Upper lobe of left lung (tissue), 4 donors: ENCODE measurements around the gene STON1.

Experiments used
- EP300 ChIP-seq, 4 donors: sonication (generic); formaldehyde crosslinking; IDR thresholded peaks; one replicate each; pipeline ENCODE4 v1.5.1; 2017; ENCODE audit warnings: antibody characterized with exemption in 4 of 4, control low read depth in 2 of 4
- POLR2A ChIP-seq, 4 donors: fragments of 450-650 bp; IDR thresholded peaks; one replicate each; pipeline ENCODE4 v1.5.1; 2016 to 2017; ENCODE audit warnings: antibody characterized with exemption in 4 of 4, mild to moderate bottlenecking in 2 of 4
- POLR2AphosphoS5 ChIP-seq, 2 donors: sonication (generic); formaldehyde crosslinking; IDR thresholded peaks; one replicate each; pipeline ENCODE4 v1.5.1; 2017; ENCODE audit warnings: antibody characterized with exemption in 2 of 2
- TF ChIP-seq, protein P1 (sequence below), 6 experiments: fragments of 450-650 bp in 4 of 6; fragments of 200-600 bp in 2 of 6; sonication (generic) in 2 of 6; IDR thresholded peaks; one replicate each; pipeline ENCODE4 v1.5.1; 2016 to 2019; ENCODE audit warnings: antibody characterized with exemption in 6 of 6

DNA sequence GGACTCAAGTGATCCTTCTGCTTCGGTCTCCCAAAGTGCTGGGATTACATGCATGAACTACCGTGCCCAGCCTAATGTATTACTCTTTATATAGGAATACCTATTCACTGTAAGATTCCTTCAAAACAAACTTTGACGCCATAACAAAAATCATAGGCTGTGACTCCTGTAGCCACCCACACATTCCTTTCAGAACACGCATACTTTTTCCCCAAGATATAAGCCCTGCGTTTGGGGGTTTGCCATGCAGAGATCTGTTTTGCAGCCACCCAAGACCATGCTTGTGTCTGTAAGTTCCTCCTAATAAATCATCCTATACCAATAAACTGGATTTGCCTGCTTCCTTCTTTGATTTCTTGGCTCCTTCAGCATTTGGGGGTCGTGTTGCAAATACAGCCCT, 46.0 kb upstream of the STON1 start:
- no peak for TF ChIP-seq POLR2AphosphoS5 (IDR thresholded peaks at IDR 0.05)
- TF ChIP-seq, protein P1, sequence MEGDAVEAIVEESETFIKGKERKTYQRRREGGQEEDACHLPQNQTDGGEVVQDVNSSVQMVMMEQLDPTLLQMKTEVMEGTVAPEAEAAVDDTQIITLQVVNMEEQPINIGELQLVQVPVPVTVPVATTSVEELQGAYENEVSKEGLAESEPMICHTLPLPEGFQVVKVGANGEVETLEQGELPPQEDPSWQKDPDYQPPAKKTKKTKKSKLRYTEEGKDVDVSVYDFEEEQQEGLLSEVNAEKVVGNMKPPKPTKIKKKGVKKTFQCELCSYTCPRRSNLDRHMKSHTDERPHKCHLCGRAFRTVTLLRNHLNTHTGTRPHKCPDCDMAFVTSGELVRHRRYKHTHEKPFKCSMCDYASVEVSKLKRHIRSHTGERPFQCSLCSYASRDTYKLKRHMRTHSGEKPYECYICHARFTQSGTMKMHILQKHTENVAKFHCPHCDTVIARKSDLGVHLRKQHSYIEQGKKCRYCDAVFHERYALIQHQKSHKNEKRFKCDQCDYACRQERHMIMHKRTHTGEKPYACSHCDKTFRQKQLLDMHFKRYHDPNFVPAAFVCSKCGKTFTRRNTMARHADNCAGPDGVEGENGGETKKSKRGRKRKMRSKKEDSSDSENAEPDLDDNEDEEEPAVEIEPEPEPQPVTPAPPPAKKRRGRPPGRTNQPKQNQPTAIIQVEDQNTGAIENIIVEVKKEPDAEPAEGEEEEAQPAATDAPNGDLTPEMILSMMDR (IDR thresholded peaks at IDR 0.05): no peak
- TF ChIP-seq POLR2A (IDR thresholded peaks at IDR 0.05): no peak
- TF ChIP-seq EP300 (IDR thresholded peaks at IDR 0.05): no peak
